ENCODE data around the gene MARVELD2.
"Not testable (repeated sequence)": the region's sequence is repeated elsewhere in the genome, so short reads cannot be mapped to it uniquely, and the experiment has no call there.

MARVELD2 gene

GRCh38 chr5:69416699-69417098 lies 1.8 kb downstream of the MARVELD2 start:
- ChIA-PET CTCF (interaction anchor here (1.0 kb wide), 2 partner anchors 11 to 64 kb away, joined by 3 to 7 read pairs; no protein-coding TSS in a partner anchor), POLR2A (ENCODE audit: low non-redundant PET) (no interaction called here)
- no peak for TF ChIP-seq CTCF (conservative IDR thresholded peaks at IDR 0.05; ENCODE audit: low read depth)
- peak; percentile 22 for DNase-seq (ENCODE audit: low spot score)
- H3K27ac ChIP-seq, result no peak overlapping the region

- POLR2A ChIA-PET (ENCODE audit: low non-redundant PET), result no interaction called here
- TF ChIP-seq CTCF (conservative IDR thresholded peaks at IDR 0.05; ENCODE audit: low read depth), result no peak
- CTCF ChIA-PET, result no interaction called here
- no peak for DNase-seq (ENCODE audit: low spot score)
- H3K27ac ChIP-seq, result no peak overlapping the region
These were observed 3.6 kb downstream of the MARVELD2 start for GRCh38 chr5:69418554-69418953.

GRCh38 chr5:69431424-69432303 lies 16.7 kb downstream of the MARVELD2 start:
- no peak for DNase-seq (ENCODE audit: low spot score)
- H3K27ac ChIP-seq, result no peak overlapping the region
- ChIA-PET CTCF (interaction anchor here (0.6 kb wide), 3 partner anchors 95 to 775 kb away, joined by 3 to 4 read pairs (median 3); no protein-coding TSS in a partner anchor), POLR2A (ENCODE audit: low non-redundant PET) (no interaction called here)
- no peak for TF ChIP-seq CTCF (conservative IDR thresholded peaks at IDR 0.05; ENCODE audit: low read depth)

GRCh38 chr5:69432412-69433206 lies 17.7 kb downstream of the MARVELD2 start:
- DNase-seq (ENCODE audit: low spot score), result no peak
- no peak for TF ChIP-seq CTCF (conservative IDR thresholded peaks at IDR 0.05; ENCODE audit: low read depth)
- H3K27ac ChIP-seq, result no peak overlapping the region
- CTCF ChIA-PET, result interaction anchor here (0.5 kb wide), 1 partner anchor 15 kb away, joined by 3 read pairs; no protein-coding TSS in a partner anchor
- POLR2A ChIA-PET (ENCODE audit: low non-redundant PET), result no interaction called here

- DNase-seq (ENCODE audit: low spot score); H3K27ac ChIP-seq; POLR2A ChIA-PET (ENCODE audit: low non-redundant PET): not testable (repeated sequence)
- CTCF ChIA-PET, result interaction anchor here (0.6 kb wide), 1 partner anchor 55 kb away, joined by 5 read pairs; no protein-coding TSS in a partner anchor
These were observed 20.5 kb downstream of the MARVELD2 start for GRCh38 chr5:69435276-69435884.

- no peak for DNase-seq (ENCODE audit: low spot score)
- CTCF ChIA-PET, result no interaction called here
- POLR2A ChIA-PET (ENCODE audit: low non-redundant PET), result interaction anchor here (0.6 kb wide), 1 partner anchor 32 kb away, joined by 4 read pairs; no protein-coding TSS in a partner anchor
- H3K27ac ChIP-seq, result no peak overlapping the region
- TF ChIP-seq CTCF (conservative IDR thresholded peaks at IDR 0.05; ENCODE audit: low read depth), result no peak
These were observed 29.3 kb downstream of the MARVELD2 start for GRCh38 chr5:69444127-69444754.
